ENCODE measurements around the gene RBM33. TPM values are rescaled to one million over a fixed set of nuclear protein-coding genes. Genes with fewer than 3 reads are reported as not detected.

RBM33 gene
- total and polyA plus RNA-seq, 9 of the 15 experiments (the other 6 are each of a cell fraction or from before 2014, with no cell fraction given): 4.4 to 80.7 (median 27.3) TPM

DNA sequence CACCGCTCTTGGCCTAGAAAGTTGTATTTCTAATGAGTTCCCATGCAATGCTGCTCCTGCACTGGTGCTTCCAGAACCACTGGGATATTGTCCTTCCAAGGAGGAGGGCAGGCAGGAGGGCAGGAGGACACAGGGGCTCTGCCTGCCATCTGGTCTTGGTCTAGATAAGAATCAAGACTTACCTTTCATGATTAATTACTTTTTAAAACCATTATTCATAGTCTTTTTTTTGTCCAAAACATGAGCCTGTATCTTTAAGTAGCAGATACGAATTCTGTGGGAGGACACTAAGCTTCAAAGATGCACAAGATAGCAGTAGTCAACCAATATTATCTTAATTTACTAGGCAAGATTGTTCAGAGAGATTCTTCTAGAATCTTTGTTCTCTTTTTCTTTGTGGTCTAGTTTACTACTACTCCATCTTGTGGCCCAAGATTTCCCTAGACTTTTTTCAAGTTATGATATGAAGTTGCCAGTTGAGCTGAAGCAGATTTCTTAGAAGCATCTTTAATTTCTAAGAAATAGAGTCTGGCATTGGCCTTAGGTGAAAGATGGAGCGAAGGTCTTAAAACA lies 57.6 kb downstream of the RBM33 start (continued):
- TF ChIP-seq, protein P1, sequence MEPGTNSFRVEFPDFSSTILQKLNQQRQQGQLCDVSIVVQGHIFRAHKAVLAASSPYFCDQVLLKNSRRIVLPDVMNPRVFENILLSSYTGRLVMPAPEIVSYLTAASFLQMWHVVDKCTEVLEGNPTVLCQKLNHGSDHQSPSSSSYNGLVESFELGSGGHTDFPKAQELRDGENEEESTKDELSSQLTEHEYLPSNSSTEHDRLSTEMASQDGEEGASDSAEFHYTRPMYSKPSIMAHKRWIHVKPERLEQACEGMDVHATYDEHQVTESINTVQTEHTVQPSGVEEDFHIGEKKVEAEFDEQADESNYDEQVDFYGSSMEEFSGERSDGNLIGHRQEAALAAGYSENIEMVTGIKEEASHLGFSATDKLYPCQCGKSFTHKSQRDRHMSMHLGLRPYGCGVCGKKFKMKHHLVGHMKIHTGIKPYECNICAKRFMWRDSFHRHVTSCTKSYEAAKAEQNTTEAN (CRISPR knock-in tag; IDR thresholded peaks at IDR 0.05): no peak
- TF ChIP-seq KDM1A (IDR thresholded peaks at IDR 0.05): no peak
- no peak for TF ChIP-seq XRCC4 (IDR thresholded peaks at IDR 0.05; ENCODE audit: extremely low read depth, insufficient read depth, insufficient read length)
- TF ChIP-seq, protein P2, sequence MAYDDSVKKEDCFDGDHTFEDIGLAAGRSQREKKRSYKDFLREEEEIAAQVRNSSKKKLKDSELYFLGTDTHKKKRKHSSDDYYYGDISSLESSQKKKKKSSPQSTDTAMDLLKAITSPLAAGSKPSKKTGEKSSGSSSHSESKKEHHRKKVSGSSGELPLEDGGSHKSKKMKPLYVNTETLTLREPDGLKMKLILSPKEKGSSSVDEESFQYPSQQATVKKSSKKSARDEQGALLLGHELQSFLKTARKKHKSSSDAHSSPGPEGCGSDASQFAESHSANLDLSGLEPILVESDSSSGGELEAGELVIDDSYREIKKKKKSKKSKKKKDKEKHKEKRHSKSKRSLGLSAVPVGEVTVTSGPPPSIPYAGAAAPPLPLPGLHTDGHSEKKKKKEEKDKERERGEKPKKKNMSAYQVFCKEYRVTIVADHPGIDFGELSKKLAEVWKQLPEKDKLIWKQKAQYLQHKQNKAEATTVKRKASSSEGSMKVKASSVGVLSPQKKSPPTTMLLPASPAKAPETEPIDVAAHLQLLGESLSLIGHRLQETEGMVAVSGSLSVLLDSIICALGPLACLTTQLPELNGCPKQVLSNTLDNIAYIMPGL (CRISPR knock-in tag; IDR thresholded peaks at IDR 0.05): no peak
- TF ChIP-seq, protein P3, sequence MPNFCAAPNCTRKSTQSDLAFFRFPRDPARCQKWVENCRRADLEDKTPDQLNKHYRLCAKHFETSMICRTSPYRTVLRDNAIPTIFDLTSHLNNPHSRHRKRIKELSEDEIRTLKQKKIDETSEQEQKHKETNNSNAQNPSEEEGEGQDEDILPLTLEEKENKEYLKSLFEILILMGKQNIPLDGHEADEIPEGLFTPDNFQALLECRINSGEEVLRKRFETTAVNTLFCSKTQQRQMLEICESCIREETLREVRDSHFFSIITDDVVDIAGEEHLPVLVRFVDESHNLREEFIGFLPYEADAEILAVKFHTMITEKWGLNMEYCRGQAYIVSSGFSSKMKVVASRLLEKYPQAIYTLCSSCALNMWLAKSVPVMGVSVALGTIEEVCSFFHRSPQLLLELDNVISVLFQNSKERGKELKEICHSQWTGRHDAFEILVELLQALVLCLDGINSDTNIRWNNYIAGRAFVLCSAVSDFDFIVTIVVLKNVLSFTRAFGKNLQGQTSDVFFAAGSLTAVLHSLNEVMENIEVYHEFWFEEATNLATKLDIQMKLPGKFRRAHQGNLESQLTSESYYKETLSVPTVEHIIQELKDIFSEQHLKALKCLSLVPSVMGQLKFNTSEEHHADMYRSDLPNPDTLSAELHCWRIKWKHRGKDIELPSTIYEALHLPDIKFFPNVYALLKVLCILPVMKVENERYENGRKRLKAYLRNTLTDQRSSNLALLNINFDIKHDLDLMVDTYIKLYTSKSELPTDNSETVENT (CRISPR knock-in tag; IDR thresholded peaks at IDR 0.05): no peak
- TF ChIP-seq, protein P4, sequence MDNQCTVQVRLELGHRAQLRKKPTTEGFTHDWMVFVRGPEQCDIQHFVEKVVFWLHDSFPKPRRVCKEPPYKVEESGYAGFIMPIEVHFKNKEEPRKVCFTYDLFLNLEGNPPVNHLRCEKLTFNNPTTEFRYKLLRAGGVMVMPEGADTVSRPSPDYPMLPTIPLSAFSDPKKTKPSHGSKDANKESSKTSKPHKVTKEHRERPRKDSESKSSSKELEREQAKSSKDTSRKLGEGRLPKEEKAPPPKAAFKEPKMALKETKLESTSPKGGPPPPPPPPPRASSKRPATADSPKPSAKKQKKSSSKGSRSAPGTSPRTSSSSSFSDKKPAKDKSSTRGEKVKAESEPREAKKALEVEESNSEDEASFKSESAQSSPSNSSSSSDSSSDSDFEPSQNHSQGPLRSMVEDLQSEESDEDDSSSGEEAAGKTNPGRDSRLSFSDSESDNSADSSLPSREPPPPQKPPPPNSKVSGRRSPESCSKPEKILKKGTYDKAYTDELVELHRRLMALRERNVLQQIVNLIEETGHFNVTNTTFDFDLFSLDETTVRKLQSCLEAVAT (IDR thresholded peaks at IDR 0.05): no peak

All from K562 (cell line).